HG03439 (cell line): Measurements from ENCODE around the gene PLCB4.

Experiments used
- ATAC-seq: cut with Tn5 transposase; IDR thresholded peaks from one replicate; pipeline ENCODE4 v1.9.1; 2021; ENCODE audit warnings: mild to moderate bottlenecking, moderate library complexity; ENCODE audit not compliant: unreplicated experiment

Gene PLCB4

GRCh38 chr20:9416421-9416820, 347.5 kb downstream of the PLCB4 start:
- ATAC-seq: no peak

GRCh38 chr20:9417665-9418064, 348.8 kb downstream of the PLCB4 start:
- no peak for ATAC-seq

GRCh38 chr20:9422321-9423057, 353.6 kb downstream of the PLCB4 start:
- ATAC-seq: no peak

GRCh38 chr20:9424551-9424950, 355.7 kb downstream of the PLCB4 start:
- ATAC-seq: no peak

GRCh38 chr20:9427430-9428291, 358.8 kb downstream of the PLCB4 start:
- ATAC-seq: no peak

GRCh38 chr20:9428292-9428607, 359.4 kb downstream of the PLCB4 start:
- ATAC-seq: no peak

GRCh38 chr20:9439806-9440205, 370.9 kb downstream of the PLCB4 start:
- ATAC-seq: no peak

GRCh38 chr20:9440892-9441291, 372.0 kb downstream of the PLCB4 start:
- ATAC-seq: no peak

- ATAC-seq: no peak
These were observed 373.1 kb downstream of the PLCB4 start for GRCh38 chr20:9441948-9442347.

- peak; percentile 65 for ATAC-seq
These were observed 374.0 kb downstream of the PLCB4 start for GRCh38 chr20:9442858-9443257.

GRCh38 chr20:9444921-9445320, 376.0 kb downstream of the PLCB4 start:
- no peak for ATAC-seq

GRCh38 chr20:9447182-9447581, 378.3 kb downstream of the PLCB4 start:
- no peak for ATAC-seq

GRCh38 chr20:9453201-9453600, 384.3 kb downstream of the PLCB4 start:
- ATAC-seq: no peak

GRCh38 chr20:9454791-9455190, 385.9 kb downstream of the PLCB4 start:
- no peak for ATAC-seq

- ATAC-seq: no peak
These were observed 388.2 kb downstream of the PLCB4 start for GRCh38 chr20:9457136-9457535.

- no peak for ATAC-seq
These were observed 389.4 kb downstream of the PLCB4 start for GRCh38 chr20:9458138-9458796.

GRCh38 chr20:9460518-9460917, 391.6 kb downstream of the PLCB4 start:
- no peak for ATAC-seq

GRCh38 chr20:9467995-9468394, 399.1 kb downstream of the PLCB4 start:
- no peak for ATAC-seq

- no peak for ATAC-seq
These were observed 406.0 kb downstream of the PLCB4 start for GRCh38 chr20:9474835-9475415.

- ATAC-seq: no peak
These were observed 406.6 kb downstream of the PLCB4 start for GRCh38 chr20:9475456-9475855.

GRCh38 chr20:9476174-9476573, 407.3 kb downstream of the PLCB4 start:
- no peak for ATAC-seq
